PC-3 (cell line): ENCODE results near the gene SOX10. TPM values are rescaled to one million over a fixed set of nuclear protein-coding genes. Genes with fewer than 3 reads are reported as not detected.

Experiments used
- ATAC-seq: fragments of 200-7000 bp; cut with Tn5 transposase; 2 replicates; pipeline ENCODE4 v1.9.1; 2020; ENCODE audit warnings: mild to moderate bottlenecking, moderate library complexity
- BruUV-seq: library from RNA; stranded (reverse); fragments of 400-500 nt; replicated peaks from 2 replicates; lab custom pipeline; 2021; lab: Mats Ljungman, UMichigan
- CTCF ChIA-PET: fragments of 300-600 bp; sonication (Branson Sonifier 250); formaldehyde crosslinking; loops from one replicate; lab custom pipeline; 2022; ENCODE audit warnings: antibody characterized with exemption; lab: Charles Lee
- POLR2A ChIA-PET: fragments of 300-600 bp; sonication (Branson Sonifier 250); formaldehyde crosslinking; loops from one replicate; lab custom pipeline; 2022; ENCODE audit warnings: antibody characterized with exemption; ENCODE audit not compliant: unreplicated experiment; lab: Charles Lee
- DNase-seq: peaks from one replicate; pipeline ENCODE4 v3.0.0-alpha.2; 2015
- H2AFZ ChIP-seq: fragments of 300-600 bp; sonication (generic); 2 replicates; pipeline ENCODE4 v1.6.0; 2016; ENCODE audit warnings: antibody characterized with exemption, low read length
- H3F3A ChIP-seq: fragments of 300-600 bp; sonication (generic); one replicate; pipeline ENCODE4 v1.6.0; 2017; ENCODE audit warnings: antibody characterized with exemption, low read length, control low read depth, mild to moderate bottlenecking; ENCODE audit not compliant: unreplicated experiment
- H3K27ac ChIP-seq: fragments of 300-600 bp; sonication (generic); 2 replicates; pipeline ENCODE4 v1.5.1; 2016; ENCODE audit warnings: mild to moderate bottlenecking, low read length
- H3K27me3 ChIP-seq: fragments of 300-600 bp; sonication (generic); 2 replicates; pipeline ENCODE4 v1.6.1; 2016; ENCODE audit warnings: low read length, mixed read lengths
- H3K36me3 ChIP-seq: fragments of 300-600 bp; sonication (generic); 2 replicates; pipeline ENCODE4 v1.6.1; 2016; ENCODE audit warnings: low read depth, mixed run types, low read length, mixed read lengths
- H3K4me1 ChIP-seq: fragments of 300-600 bp; sonication (generic); 2 replicates; pipeline ENCODE4 v1.5.1; 2016; ENCODE audit warnings: low read length; ENCODE audit not compliant: insufficient read depth
- H3K4me2 ChIP-seq: fragments of 300-600 bp; sonication (generic); 2 replicates; pipeline ENCODE4 v1.6.0; 2016; ENCODE audit warnings: low read length
- H3K4me3 ChIP-seq: fragments of 300-600 bp; sonication (generic); 2 replicates; pipeline ENCODE4 v1.5.1; 2016; ENCODE audit warnings: mild to moderate bottlenecking, low read length, mixed read lengths
- H3K79me2 ChIP-seq: fragments of 300-600 bp; sonication (generic); 2 replicates; pipeline ENCODE4 v1.6.1; 2017; ENCODE audit warnings: low read length, mixed read lengths
- H3K9ac ChIP-seq: fragments of 300-600 bp; sonication (generic); 2 replicates; pipeline ENCODE4 v1.6.0; 2016; ENCODE audit warnings: mild to moderate bottlenecking, low read length
- H3K9me2 ChIP-seq: fragments of 300-600 bp; sonication (generic); replicated peaks from 2 replicates; pipeline ENCODE4 v1.6.1; 2016; ENCODE audit warnings: mixed run types, low read length, mixed read lengths
- H3K9me3 ChIP-seq: fragments of 300-600 bp; sonication (generic); 2 replicates; pipeline ENCODE4 v1.6.1; 2016; ENCODE audit warnings: low read length, mixed read lengths
- H4K20me1 ChIP-seq: fragments of 300-600 bp; sonication (generic); 2 replicates; pipeline ENCODE4 v1.6.1; 2016; ENCODE audit warnings: low read length, mixed read lengths
- EZH2 ChIP-seq: fragments of 300-600 bp; sonication (generic); IDR thresholded peaks from one replicate; pipeline ENCODE4 v1.6.1; 2017; ENCODE audit warnings: antibody characterized with exemption, mild to moderate bottlenecking, low read length; ENCODE audit not compliant: unreplicated experiment
- EZH2phosphoT487 ChIP-seq: fragments of 300-600 bp; sonication (generic); IDR thresholded peaks from 2 replicates; pipeline ENCODE4 v1.6.1; 2018; ENCODE audit warnings: mild to moderate bottlenecking, antibody characterized with exemption, low read length, borderline replicate concordance
- intact Hi-C: fragments of 100-400 bp; cut with micrococcal nuclease; formaldehyde crosslinking; loops from 2 replicates; pipeline ENCODE4 v1.9.0; 2023
- total RNA-seq: library from RNA; depleted of rRNA; stranded (reverse); fragments of >200 nt; gene quantifications from 2 replicates; pipeline ENCODE4 v1.2.3, GENCODE V29; 2014
- TF ChIP-seq, protein P1 (sequence below): fragments of 300-600 bp; sonication (generic); conservative IDR thresholded peaks from 2 replicates; pipeline ENCODE4 v1.5.1; 2017; ENCODE audit warnings: antibody characterized with exemption, low read depth, mild to moderate bottlenecking, low read length

The SOX10 gene
- total RNA-seq, 1 experiment from 2014 or later, result 1.1 TPM

GRCh38 chr22:37925767-37926166 lies 58.6 kb downstream of the SOX10 start:
- DNase-seq, result no peak
- H3K9me2 ChIP-seq, result no peaks in the 10 kb centered on the region
- no TSS peak for BruUV-seq
- CTCF ChIA-PET, result no interaction called here
- H2AFZ ChIP-seq, result no peak overlapping the region
- no peak overlapping the region for H3K27ac ChIP-seq
- no peaks in the 10 kb centered on the region for H3K27me3 ChIP-seq
- no peak overlapping the region for H3K4me3 ChIP-seq
- intact Hi-C loops, result no loop called here
- no peak for ATAC-seq
- H3F3A ChIP-seq, result no peaks in the 10 kb centered on the region
- H4K20me1 ChIP-seq, result no peaks in the 10 kb centered on the region
- TF ChIP-seq EZH2, result no peak
- TF ChIP-seq, protein P1, sequence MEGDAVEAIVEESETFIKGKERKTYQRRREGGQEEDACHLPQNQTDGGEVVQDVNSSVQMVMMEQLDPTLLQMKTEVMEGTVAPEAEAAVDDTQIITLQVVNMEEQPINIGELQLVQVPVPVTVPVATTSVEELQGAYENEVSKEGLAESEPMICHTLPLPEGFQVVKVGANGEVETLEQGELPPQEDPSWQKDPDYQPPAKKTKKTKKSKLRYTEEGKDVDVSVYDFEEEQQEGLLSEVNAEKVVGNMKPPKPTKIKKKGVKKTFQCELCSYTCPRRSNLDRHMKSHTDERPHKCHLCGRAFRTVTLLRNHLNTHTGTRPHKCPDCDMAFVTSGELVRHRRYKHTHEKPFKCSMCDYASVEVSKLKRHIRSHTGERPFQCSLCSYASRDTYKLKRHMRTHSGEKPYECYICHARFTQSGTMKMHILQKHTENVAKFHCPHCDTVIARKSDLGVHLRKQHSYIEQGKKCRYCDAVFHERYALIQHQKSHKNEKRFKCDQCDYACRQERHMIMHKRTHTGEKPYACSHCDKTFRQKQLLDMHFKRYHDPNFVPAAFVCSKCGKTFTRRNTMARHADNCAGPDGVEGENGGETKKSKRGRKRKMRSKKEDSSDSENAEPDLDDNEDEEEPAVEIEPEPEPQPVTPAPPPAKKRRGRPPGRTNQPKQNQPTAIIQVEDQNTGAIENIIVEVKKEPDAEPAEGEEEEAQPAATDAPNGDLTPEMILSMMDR, result no peak
- no peak for TF ChIP-seq EZH2phosphoT487
- H3K9me3 ChIP-seq, result no peaks in the 10 kb centered on the region
- no peaks in the 10 kb centered on the region for H3K79me2 ChIP-seq
- H3K4me1 ChIP-seq, result no peaks in the 10 kb centered on the region
- no peak overlapping the region for H3K4me2 ChIP-seq
- no peaks in the 10 kb centered on the region; the same call in 1 of the 2 replicates for H3K36me3 ChIP-seq
- H3K9ac ChIP-seq, result no peak overlapping the region
- POLR2A ChIA-PET, result no interaction called here

- TF ChIP-seq EZH2phosphoT487 (no peak), EZH2 (no peak)
- TF ChIP-seq, protein P1, result no peak
- DNase-seq (no peak), ATAC-seq (no peak)
- no peaks in the 10 kb centered on the region for H3K9me2 ChIP-seq
- no peak overlapping the region for H2AFZ ChIP-seq
- CTCF ChIA-PET, result no interaction called here
- no peaks in the 10 kb centered on the region for H3K9me3 ChIP-seq
- intact Hi-C loops, result no loop called here
- H3K36me3 ChIP-seq, result no peaks in the 10 kb centered on the region; the same call in 1 of the 2 replicates
- H3K79me2 ChIP-seq, result no peaks in the 10 kb centered on the region
- H3K27me3 ChIP-seq, result no peaks in the 10 kb centered on the region
- no peak overlapping the region for H3K4me3 ChIP-seq
- H4K20me1 ChIP-seq, result no peaks in the 10 kb centered on the region
- H3K27ac ChIP-seq, result no peak overlapping the region
- no peak overlapping the region for H3K9ac ChIP-seq
- H3F3A ChIP-seq, result no peaks in the 10 kb centered on the region
- no peak overlapping the region for H3K4me2 ChIP-seq
- no TSS peak for BruUV-seq
- POLR2A ChIA-PET, result no interaction called here
- no peaks in the 10 kb centered on the region for H3K4me1 ChIP-seq
Measured at GRCh38 chr22:37925330-37925729, 59.0 kb downstream of the SOX10 start.

GRCh38 chr22:37924386-37925065 lies 59.8 kb downstream of the SOX10 start:
- no peaks in the 10 kb centered on the region for H4K20me1 ChIP-seq
- no TSS peak for BruUV-seq
- no peak overlapping the region for H2AFZ ChIP-seq
- TF ChIP-seq EZH2 (no peak), EZH2phosphoT487 (no peak)
- TF ChIP-seq, protein P1, result no peak
- no peak overlapping the region for H3K9ac ChIP-seq
- ChIA-PET POLR2A (no interaction called here), CTCF (no interaction called here)
- no peaks in the 10 kb centered on the region for H3K27me3 ChIP-seq
- DNase-seq, result no peak
- no peaks in the 10 kb centered on the region for H3K79me2 ChIP-seq
- no peak overlapping the region for H3K4me3 ChIP-seq
- H3K4me2 ChIP-seq, result no peak overlapping the region
- no peaks in the 10 kb centered on the region for H3K9me2 ChIP-seq
- no peaks in the 10 kb centered on the region for H3F3A ChIP-seq
- no peaks in the 10 kb centered on the region; the same call in 1 of the 2 replicates for H3K36me3 ChIP-seq
- no peak for ATAC-seq
- intact Hi-C loops, result no loop called here
- H3K9me3 ChIP-seq, result no peaks in the 10 kb centered on the region
- no peak overlapping the region for H3K27ac ChIP-seq
- no peaks in the 10 kb centered on the region for H3K4me1 ChIP-seq
